ENCODE measurements around the gene TNNC2.

- no peak for TF ChIP-seq CTCF (IDR thresholded peaks at IDR 0.05; ENCODE audit: insufficient read depth, low read length, poor library complexity, severe bottlenecking)
- no peak for TF ChIP-seq EZH2phosphoT487 (conservative IDR thresholded peaks at IDR 0.05; ENCODE audit: low read length)
These were observed 45.7 kb downstream of the TNNC2 start for GRCh38 chr20:45781391-45781931.

Data from SU-DHL-6 (cell line).